ENCODE data around the gene EVI5. TPM values are rescaled to one million over a fixed set of nuclear protein-coding genes. Genes with fewer than 3 reads are reported as not detected.

The EVI5 gene
- total and polyA plus RNA-seq, 11 donors, result 3.5 to 34.6 (median 23.5) TPM

GRCh38 chr1:92511541-92511940 is 273.4 kb downstream of the EVI5 start:
- Histone ChIP-seq H3K4me3 (no peak overlapping the region), H3K36me3 (peaks cover 0 to 19% (median 0%) of the 10 kb centered on the region in 9 donors), H3K9me3 (no peaks in the 10 kb centered on the region), H3K4me1 (no peaks in the 10 kb centered on the region), H3K27ac (no peak overlapping the region), H3K27me3 (no peaks in the 10 kb centered on the region)
- intact Hi-C loops (cut with DNase I), result no loop called here
- no peak for DNase-seq
- 94 to 97% (median 95%) methylated on average over 4 of the region's 4 CpGs for WGBS, 4 donors
- no peak for ATAC-seq
- TF ChIP-seq CTCF (IDR thresholded peaks at IDR 0.05), result no peak

GRCh38 chr1:92509619-92510018 is 275.3 kb downstream of the EVI5 start:
- Histone ChIP-seq H3K9me3 (no peaks in the 10 kb centered on the region), H3K27me3 (no peaks in the 10 kb centered on the region), H3K27ac (no peak overlapping the region), H3K4me3 (no peak overlapping the region), H3K36me3 (peaks cover 0 to 19% (median 0%) of the 10 kb centered on the region in 9 donors), H3K4me1 (no peaks in the 10 kb centered on the region)
- ATAC-seq, result no peak
- intact Hi-C loops (cut with DNase I), result no loop called here
- WGBS, 4 donors, result 96 to 100% (median 99%) methylated on average over 1 of the region's 1 CpG
- DNase-seq, result no peak
- TF ChIP-seq POLR2A (IDR thresholded peaks at IDR 0.05), result no peak

- Histone ChIP-seq H3K4me3 (no peak overlapping the region), H3K27me3 (no peaks in the 10 kb centered on the region), H3K36me3 (peaks cover 0 to 6% (median 0%) of the 10 kb centered on the region in 9 donors), H3K9me3 (no peaks in the 10 kb centered on the region), H3K27ac (no peak overlapping the region), H3K4me1 (no peaks in the 10 kb centered on the region)
- DNase-seq (no peak), ATAC-seq (no peak)
- 66 to 78% (median 74%) methylated on average over 6 of the region's 6 CpGs for WGBS, 4 donors
- intact Hi-C loops (cut with DNase I), result no loop called here
- TF ChIP-seq CTCF (IDR thresholded peaks at IDR 0.05) (no peak), POLR2A (IDR thresholded peaks at IDR 0.05) (no peak)
Measured at GRCh38 chr1:92505015-92505692, 279.8 kb downstream of the EVI5 start.

GRCh38 chr1:92504291-92505014 is 280.5 kb downstream of the EVI5 start:
- Histone ChIP-seq H3K27me3 (no peaks in the 10 kb centered on the region), H3K36me3 (peaks cover 0 to 4% (median 0%) of the 10 kb centered on the region in 9 donors), H3K9me3 (no peaks in the 10 kb centered on the region), H3K4me1 (no peaks in the 10 kb centered on the region), H3K4me3 (no peak overlapping the region), H3K27ac (no peak overlapping the region)
- no peak for DNase-seq
- TF ChIP-seq CTCF (IDR thresholded peaks at IDR 0.05) (no peak), POLR2A (IDR thresholded peaks at IDR 0.05) (no peak)
- 68 to 75% (median 74%) methylated on average over 8 of the region's 8 CpGs for WGBS, 4 donors
- ATAC-seq, result no peak
- intact Hi-C loops (cut with DNase I), result no loop called here
